ENCODE measurements around the gene ID3.

Gene ID3

GRCh38 chr1:23524163-23524562 lies 35.1 kb downstream of the ID3 start:
- DNase-seq (ENCODE audit: low read depth) = no peak
- H3K4me3 ChIP-seq (ENCODE audit: low read depth, low read length) = no peak overlapping the region

GRCh38 chr1:23522244-23522982 lies 36.9 kb downstream of the ID3 start:
- 0 out of 2 replicates have a peak, but pooled peaks have one; percentile 42 for TF ChIP-seq MAX (IDR thresholded peaks at IDR 0.05; ENCODE audit: low read depth, low read length)
- TF ChIP-seq MYC (IDR thresholded peaks at IDR 0.05; ENCODE audit: low read depth, low read length) = peak; percentile 53; the same call in 1 of the 2 replicates
- TF ChIP-seq POLR2A (IDR thresholded peaks at IDR 0.05; ENCODE audit: extremely low read depth, insufficient read length) = no peak
- peak; percentile 85 for DNase-seq (ENCODE audit: low read depth)
- H3K4me3 ChIP-seq (ENCODE audit: low read depth, low read length) = no peak overlapping the region

More at GRCh38 chr1:23524163-23524562, 35.1 kb downstream of the ID3 start:
- TF ChIP-seq POLR2A (IDR thresholded peaks at IDR 0.05; ENCODE audit: extremely low read depth, insufficient read length) (no peak), MAX (IDR thresholded peaks at IDR 0.05; ENCODE audit: low read depth, low read length) (no peak), MYC (IDR thresholded peaks at IDR 0.05; ENCODE audit: low read depth, low read length) (no peak), CTCF (IDR thresholded peaks at IDR 0.05; ENCODE audit: low read depth, low read length) (no peak)

- TF ChIP-seq POLR2A (IDR thresholded peaks at IDR 0.05; ENCODE audit: extremely low read depth, insufficient read length) = no peak
- TF ChIP-seq CTCF (IDR thresholded peaks at IDR 0.05; ENCODE audit: low read depth, low read length) = no peak
- TF ChIP-seq MYC (IDR thresholded peaks at IDR 0.05; ENCODE audit: low read depth, low read length) = no peak
- no peak for TF ChIP-seq MAX (IDR thresholded peaks at IDR 0.05; ENCODE audit: low read depth, low read length)
- DNase-seq (ENCODE audit: low read depth) = peak; percentile 23
- no peak overlapping the region for H3K4me3 ChIP-seq (ENCODE audit: low read depth, low read length)
These were observed 37.7 kb downstream of the ID3 start for GRCh38 chr1:23521588-23521987.

GRCh38 chr1:23517581-23517980 lies 41.7 kb downstream of the ID3 start:
- no peak for TF ChIP-seq MAX (IDR thresholded peaks at IDR 0.05; ENCODE audit: low read depth, low read length)
- TF ChIP-seq POLR2A (IDR thresholded peaks at IDR 0.05; ENCODE audit: extremely low read depth, insufficient read length) = no peak
- TF ChIP-seq CTCF (IDR thresholded peaks at IDR 0.05; ENCODE audit: low read depth, low read length) = no peak
- no peak for TF ChIP-seq MYC (IDR thresholded peaks at IDR 0.05; ENCODE audit: low read depth, low read length)
- no peak for DNase-seq (ENCODE audit: low read depth)
- no peak overlapping the region for H3K4me3 ChIP-seq (ENCODE audit: low read depth, low read length)

GRCh38 chr1:23515905-23516304 lies 43.4 kb downstream of the ID3 start:
- no peak for TF ChIP-seq POLR2A (IDR thresholded peaks at IDR 0.05; ENCODE audit: extremely low read depth, insufficient read length)
- no peak for TF ChIP-seq MAX (IDR thresholded peaks at IDR 0.05; ENCODE audit: low read depth, low read length)
- TF ChIP-seq MYC (IDR thresholded peaks at IDR 0.05; ENCODE audit: low read depth, low read length) = no peak
- TF ChIP-seq CTCF (IDR thresholded peaks at IDR 0.05; ENCODE audit: low read depth, low read length) = no peak
- DNase-seq (ENCODE audit: low read depth) = no peak
- H3K4me3 ChIP-seq (ENCODE audit: low read depth, low read length) = no peak overlapping the region

GRCh38 chr1:23514111-23514679 lies 45.1 kb downstream of the ID3 start:
- TF ChIP-seq MYC (IDR thresholded peaks at IDR 0.05; ENCODE audit: low read depth, low read length) = no peak
- H3K4me3 ChIP-seq (ENCODE audit: low read depth, low read length) = no peak overlapping the region
- no peak for DNase-seq (ENCODE audit: low read depth)

Data from NB4 (cell line).